Neuronal stem cell (in vitro differentiated cells): ENCODE data around the gene MAN1A2.
"Not testable (repeated sequence)": the region's sequence is repeated elsewhere in the genome, so short reads cannot be mapped to it uniquely, and the experiment has no call there.

Source experiments
- DNase-seq: peaks from one replicate; pipeline ENCODE4 v3.0.0-alpha.2; 2013; ENCODE audit warnings: low spot score
- H2AFZ ChIP-seq: one replicate; pipeline ENCODE4 v1.6.1; 2013; ENCODE audit warnings: mild to moderate bottlenecking, low read length, inconsistent platforms
- H2AK5ac ChIP-seq: 2 replicates; pipeline ENCODE4 v1.6.1; 2013; ENCODE audit warnings: low read depth, mild to moderate bottlenecking, inconsistent platforms, low read length, moderate library complexity, mixed read lengths
- H2BK120ac ChIP-seq: 2 replicates; pipeline ENCODE4 v1.6.1; 2013; ENCODE audit warnings: low read depth, mild to moderate bottlenecking, inconsistent platforms, low read length, moderate library complexity, mixed read lengths
- H2BK12ac ChIP-seq: one replicate; pipeline ENCODE4 v1.6.1; 2013; ENCODE audit warnings: low read length, inconsistent platforms
- H2BK15ac ChIP-seq: 2 replicates; pipeline ENCODE4 v1.6.1; 2013; ENCODE audit warnings: mild to moderate bottlenecking, low read length, inconsistent platforms, mixed read lengths
- H2BK5ac ChIP-seq: one replicate; pipeline ENCODE4 v1.6.1; 2013; ENCODE audit warnings: inconsistent platforms, mild to moderate bottlenecking, low read length, moderate library complexity
- H3K14ac ChIP-seq: one replicate; pipeline ENCODE4 v1.6.1; 2013; ENCODE audit warnings: low read length, inconsistent platforms
- H3K18ac ChIP-seq: 2 replicates; pipeline ENCODE4 v1.6.1; 2013; ENCODE audit warnings: low read length, inconsistent platforms
- H3K23ac ChIP-seq: 2 replicates; pipeline ENCODE4 v1.6.1; 2013; ENCODE audit warnings: low read depth, mild to moderate bottlenecking, mixed read lengths, low read length, inconsistent platforms; ENCODE audit not compliant: poor library complexity
- H3K27ac ChIP-seq: replicated peaks from 3 replicates; pipeline ENCODE4 v1.5.1; 2013; ENCODE audit warnings: low read length, inconsistent platforms
- H3K27me3 ChIP-seq, 3 experiments: 2 replicates each; pipeline ENCODE4 v1.6.1; 2013; ENCODE audit warnings: low read length in 3 of 3, mild to moderate bottlenecking in 2 of 3, inconsistent platforms in 1 of 3, low read depth in 1 of 3, mixed read lengths in 1 of 3, moderate library complexity in 1 of 3; ENCODE audit not compliant: control insufficient read depth in 3 of 3, insufficient read depth in 3 of 3
- H3K36me3 ChIP-seq, 2 donors: replicated peaks in 1 of 2; 2 replicates each; pipeline ENCODE4 v1.6.1; 2013; ENCODE audit warnings: low read length in 2 of 2; ENCODE audit not compliant: control insufficient read depth in 2 of 2, insufficient read depth in 2 of 2
- H3K4ac ChIP-seq: 2 replicates; pipeline ENCODE4 v1.6.1; 2013; ENCODE audit warnings: inconsistent platforms, mild to moderate bottlenecking, low read length, moderate library complexity
- H3K4me1 ChIP-seq, 2 donors: 1 replicate in 1 of 2; 2 replicates in 1 of 2; pipeline ENCODE4 v1.6.1; 2013; ENCODE audit warnings: low read length in 2 of 2, low read depth in 1 of 2; ENCODE audit not compliant: control insufficient read depth in 2 of 2, insufficient read depth in 1 of 2
- H3K4me2 ChIP-seq: one replicate; pipeline ENCODE4 v1.6.1; 2013; ENCODE audit warnings: mild to moderate bottlenecking, low read length, inconsistent platforms; ENCODE audit not compliant: insufficient read depth, poor library complexity, severe bottlenecking
- H3K4me3 ChIP-seq, 2 donors: 2 replicates each; pipeline ENCODE4 v1.5.1; 2013; ENCODE audit warnings: low read length in 2 of 2, mild to moderate bottlenecking in 2 of 2, inconsistent platforms in 1 of 2, moderate library complexity in 1 of 2
- H3K79me1 ChIP-seq: one replicate; pipeline ENCODE4 v1.6.1; 2013; ENCODE audit warnings: low read depth, mild to moderate bottlenecking, inconsistent platforms, low read length, moderate library complexity
- H3K9ac ChIP-seq: one replicate; pipeline ENCODE4 v1.6.1; 2013; ENCODE audit warnings: mild to moderate bottlenecking, low read depth, low read length, inconsistent platforms; ENCODE audit not compliant: poor library complexity
- H3K9me3 ChIP-seq, 2 donors: replicated peaks in 1 of 2; 2 replicates each; pipeline versions ENCODE3 to v1.6.1; 2013; ENCODE audit warnings: low read length in 2 of 2, mild to moderate bottlenecking in 2 of 2, inconsistent platforms in 1 of 2, low read depth in 1 of 2, mixed read lengths in 1 of 2, moderate library complexity in 1 of 2; ENCODE audit not compliant: control insufficient read depth in 2 of 2, insufficient read depth in 1 of 2
- H4K8ac ChIP-seq: one replicate; pipeline ENCODE4 v1.6.1; 2013; ENCODE audit warnings: low read depth, mild to moderate bottlenecking, inconsistent platforms, low read length, moderate library complexity
- H4K91ac ChIP-seq: one replicate; pipeline ENCODE4 v1.6.1; 2013; ENCODE audit warnings: low read length, low read depth, mild to moderate bottlenecking, inconsistent platforms; ENCODE audit not compliant: poor library complexity
- WGBS, 2 donors: extraction: QIAGEN DNeasy Blood & Tissue Kit; methylation state at CpG; one replicate each; pipeline ENCODE4 v1.1.7; 2013; ENCODE audit warnings: missing lambda C conversion rate in 2 of 2, mixed read lengths in 1 of 2; ENCODE audit not compliant: insufficient read length in 2 of 2, insufficient replicate concordance in 1 of 2; ENCODE audit errors: extremely low coverage in 2 of 2; 5-methylcytosine and 5-hydroxymethylcytosine counted together

The MAN1A2 gene

DNA sequence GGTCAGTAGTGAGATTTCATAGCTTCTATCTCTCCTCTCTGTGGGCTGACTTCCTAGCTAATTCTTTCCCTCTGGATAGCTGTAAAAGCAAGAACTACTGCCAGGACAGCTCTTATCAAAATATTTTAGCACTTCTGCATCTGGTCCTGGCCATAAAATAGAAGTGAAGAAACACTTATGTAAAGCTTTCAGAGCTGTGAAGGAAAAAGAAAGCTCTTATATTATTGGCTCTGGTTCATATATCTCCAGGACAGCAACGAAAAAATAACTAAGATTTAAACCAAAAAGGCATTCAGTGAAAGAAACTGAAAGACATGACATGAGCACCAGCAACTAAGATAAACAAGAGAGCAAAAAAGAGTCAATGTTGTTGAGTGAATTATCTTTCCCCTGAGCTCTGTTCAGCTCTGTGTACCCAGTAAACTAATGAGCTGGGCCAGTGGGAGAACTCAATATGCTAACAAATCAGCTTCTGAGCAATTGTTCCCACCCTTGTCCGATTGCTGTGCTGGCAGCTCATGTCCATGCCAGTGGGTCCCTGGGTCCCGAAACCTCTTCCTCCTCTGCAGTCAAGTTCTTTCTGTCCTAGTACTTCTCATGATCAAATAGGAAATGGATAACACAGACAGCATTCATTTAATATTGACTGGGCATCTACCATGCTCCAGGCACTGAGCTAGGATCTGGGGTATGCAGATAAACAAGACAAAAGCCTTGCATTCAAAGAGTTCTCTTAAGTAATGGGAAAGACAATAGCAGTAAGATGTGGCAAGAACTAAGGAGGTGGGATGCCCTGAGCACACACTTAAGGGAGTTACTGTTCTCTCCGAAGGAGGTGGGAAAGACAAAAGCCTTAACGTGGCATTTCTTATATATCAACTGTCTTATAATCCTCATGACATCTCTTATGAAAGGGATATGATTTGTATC is 45.3 kb upstream of the MAN1A2 start:
- no peak overlapping the region for H3K4ac ChIP-seq
- no peak overlapping the region for H3K27ac ChIP-seq
- H2BK12ac ChIP-seq = no peak overlapping the region
- no peak overlapping the region for H2BK5ac ChIP-seq
- no peak overlapping the region for H4K91ac ChIP-seq
- WGBS, 2 donors = no CpG with 5 or more reads among the region's 5 CpGs
- DNase-seq = no peak
- H3K23ac ChIP-seq = no peak overlapping the region
- H3K9me3 ChIP-seq = no peaks in the 10 kb centered on the region
- H3K4me1 ChIP-seq = no peaks in the 10 kb centered on the region
- no peak overlapping the region for H3K4me2 ChIP-seq
- no peak overlapping the region for H2AFZ ChIP-seq
- H4K8ac ChIP-seq = no peak overlapping the region
- H2AK5ac ChIP-seq = no peak overlapping the region
- H3K9ac ChIP-seq = no peak overlapping the region
- no peak overlapping the region for H2BK120ac ChIP-seq
- H3K27me3 ChIP-seq = peaks cover 0 to 15% (median 0%) of the 10 kb centered on the region in 3 experiments
- no peak overlapping the region for H3K18ac ChIP-seq
- no peak overlapping the region for H3K4me3 ChIP-seq
- H3K14ac ChIP-seq = no peak overlapping the region
- H3K36me3 ChIP-seq = no peaks in the 10 kb centered on the region
- no peaks in the 10 kb centered on the region for H3K79me1 ChIP-seq
- no peak overlapping the region for H2BK15ac ChIP-seq

- no CpG with 5 or more reads among the region's 3 CpGs for WGBS, 2 donors
- Histone ChIP-seq H2BK15ac (no peak overlapping the region), H4K91ac (no peak overlapping the region), H2BK120ac (no peak overlapping the region), H3K4me3 (no peak overlapping the region), H3K23ac (no peak overlapping the region), H3K4ac (no peak overlapping the region), H3K36me3 (no peaks in the 10 kb centered on the region), H2AFZ (no peak overlapping the region), H3K18ac (no peak overlapping the region), H2AK5ac (no peak overlapping the region), H3K27me3 (peaks cover 0 to 23% (median 0%) of the 10 kb centered on the region in 3 experiments), H4K8ac (no peak overlapping the region), H3K4me2 (no peak overlapping the region), H3K79me1 (no peaks in the 10 kb centered on the region), H2BK5ac (no peak overlapping the region), H3K27ac (no peak overlapping the region), H3K9me3 (no peaks in the 10 kb centered on the region), H3K9ac (no peak overlapping the region), H3K14ac (no peak overlapping the region), H3K4me1 (no peaks in the 10 kb centered on the region), H2BK12ac (no peak overlapping the region)
- no peak for DNase-seq
These were observed 42.9 kb upstream of the MAN1A2 start for GRCh38 chr1:117324357-117324756.

- no CpG with 5 or more reads among the region's 6 CpGs for WGBS, 2 donors
- not testable (repeated sequence) for H4K91ac ChIP-seq, H3K4ac ChIP-seq, H2BK12ac ChIP-seq, DNase-seq, H3K18ac ChIP-seq, H2BK120ac ChIP-seq, H4K8ac ChIP-seq, H3K36me3 ChIP-seq, H3K27ac ChIP-seq, H3K4me2 ChIP-seq, H3K14ac ChIP-seq, H2BK15ac ChIP-seq, H3K23ac ChIP-seq, H2BK5ac ChIP-seq, H3K9me3 ChIP-seq, H2AK5ac ChIP-seq, H3K79me1 ChIP-seq, H3K4me3 ChIP-seq, H3K9ac ChIP-seq, H3K4me1 ChIP-seq, H2AFZ ChIP-seq
- peaks cover 0 to 26% (median 0%) of the 10 kb centered on the region in 3 experiments for H3K27me3 ChIP-seq
These were observed 41.2 kb upstream of the MAN1A2 start for GRCh38 chr1:117326035-117326434.

GRCh38 chr1:117327011-117327410 is 40.2 kb upstream of the MAN1A2 start:
- H3K79me1 ChIP-seq = no peaks in the 10 kb centered on the region
- no peak for DNase-seq

More at GRCh38 chr1:117327011-117327410, 40.2 kb upstream of the MAN1A2 start:
- Histone ChIP-seq H2AFZ (no peak overlapping the region), H2BK12ac (no peak overlapping the region), H2BK120ac (no peak overlapping the region), H3K9ac (no peak overlapping the region), H3K4me2 (no peak overlapping the region), H3K18ac (no peak overlapping the region), H3K14ac (no peak overlapping the region), H3K36me3 (no peaks in the 10 kb centered on the region), H3K27ac (no peak overlapping the region), H3K4me3 (no peak overlapping the region), H3K23ac (no peak overlapping the region), H4K91ac (no peak overlapping the region), H2BK15ac (no peak overlapping the region), H3K4ac (no peak overlapping the region), H3K27me3 (peaks cover 0 to 25% (median 0%) of the 10 kb centered on the region in 3 experiments), H2BK5ac (no peak overlapping the region), H3K4me1 (no peaks in the 10 kb centered on the region), H2AK5ac (no peak overlapping the region), H4K8ac (no peak overlapping the region), H3K9me3 (no peaks in the 10 kb centered on the region)
